GM06990 (cell line): Measurements from ENCODE around the gene LCE4A.

Source experiments
- DNase-seq: peaks from one replicate; pipeline ENCODE4 v3.0.0-alpha.2; 2011; ENCODE audit not compliant: insufficient read length; ENCODE audit errors: extremely low read depth
- H3K27me3 ChIP-seq: replicated peaks from 2 replicates; pipeline ENCODE4 v1.6.0; 2011; ENCODE audit warnings: low read length; ENCODE audit not compliant: control insufficient read depth, insufficient read depth
- H3K36me3 ChIP-seq: 2 replicates; pipeline ENCODE4 v1.5.1; 2011; ENCODE audit warnings: low read length; ENCODE audit not compliant: control insufficient read depth, insufficient read depth
- H3K4me3 ChIP-seq: replicated peaks from 2 replicates; pipeline ENCODE4 v1.5.1; 2011; ENCODE audit warnings: low read depth, mild to moderate bottlenecking, control low read depth, low read length
- TF ChIP-seq, protein P1 (sequence below): IDR thresholded peaks from 2 replicates; pipeline ENCODE4 v1.5.1; 2011; ENCODE audit warnings: low read length, control low read depth, mild to moderate bottlenecking, inconsistent platforms; ENCODE audit not compliant: insufficient read depth, poor library complexity, severe bottlenecking

Gene LCE4A

GRCh38 chr1:152741656-152742055 is 33.7 kb downstream of the LCE4A start:
- H3K36me3 ChIP-seq: no peaks in the 10 kb centered on the region
- H3K4me3 ChIP-seq: no peak overlapping the region
- H3K27me3 ChIP-seq: no peaks in the 10 kb centered on the region
- DNase-seq: no peak
- TF ChIP-seq, protein P1, sequence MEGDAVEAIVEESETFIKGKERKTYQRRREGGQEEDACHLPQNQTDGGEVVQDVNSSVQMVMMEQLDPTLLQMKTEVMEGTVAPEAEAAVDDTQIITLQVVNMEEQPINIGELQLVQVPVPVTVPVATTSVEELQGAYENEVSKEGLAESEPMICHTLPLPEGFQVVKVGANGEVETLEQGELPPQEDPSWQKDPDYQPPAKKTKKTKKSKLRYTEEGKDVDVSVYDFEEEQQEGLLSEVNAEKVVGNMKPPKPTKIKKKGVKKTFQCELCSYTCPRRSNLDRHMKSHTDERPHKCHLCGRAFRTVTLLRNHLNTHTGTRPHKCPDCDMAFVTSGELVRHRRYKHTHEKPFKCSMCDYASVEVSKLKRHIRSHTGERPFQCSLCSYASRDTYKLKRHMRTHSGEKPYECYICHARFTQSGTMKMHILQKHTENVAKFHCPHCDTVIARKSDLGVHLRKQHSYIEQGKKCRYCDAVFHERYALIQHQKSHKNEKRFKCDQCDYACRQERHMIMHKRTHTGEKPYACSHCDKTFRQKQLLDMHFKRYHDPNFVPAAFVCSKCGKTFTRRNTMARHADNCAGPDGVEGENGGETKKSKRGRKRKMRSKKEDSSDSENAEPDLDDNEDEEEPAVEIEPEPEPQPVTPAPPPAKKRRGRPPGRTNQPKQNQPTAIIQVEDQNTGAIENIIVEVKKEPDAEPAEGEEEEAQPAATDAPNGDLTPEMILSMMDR: no peak

GRCh38 chr1:152743371-152744145 is 35.6 kb downstream of the LCE4A start:
- DNase-seq: no peak
- TF ChIP-seq, protein P1: no peak
- H3K27me3 ChIP-seq: no peaks in the 10 kb centered on the region
- H3K4me3 ChIP-seq: no peak overlapping the region
- no peaks in the 10 kb centered on the region for H3K36me3 ChIP-seq

DNA sequence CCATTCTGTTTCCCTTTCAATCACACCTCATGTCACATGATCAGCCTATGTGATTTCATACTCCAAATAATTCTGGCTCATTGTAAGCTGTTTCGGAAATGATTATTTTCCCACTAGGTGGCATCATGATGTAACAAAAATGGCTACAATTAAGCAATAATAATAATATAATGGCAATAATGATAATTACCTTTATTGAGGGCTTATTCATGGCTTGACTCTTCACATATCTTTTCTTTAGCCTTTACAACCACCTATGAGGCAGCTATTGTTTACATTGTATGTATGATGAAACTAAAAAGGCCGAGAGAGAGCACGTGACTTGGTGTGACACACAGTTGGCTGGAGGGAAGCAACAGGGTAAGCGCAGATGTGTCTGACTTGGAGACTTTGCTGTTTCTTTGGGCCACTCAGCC is 37.3 kb downstream of the LCE4A start:
- no peaks in the 10 kb centered on the region for H3K36me3 ChIP-seq
- no peak overlapping the region for H3K4me3 ChIP-seq
- TF ChIP-seq, protein P1: no peak
- no peak for DNase-seq
- no peaks in the 10 kb centered on the region for H3K27me3 ChIP-seq

DNA sequence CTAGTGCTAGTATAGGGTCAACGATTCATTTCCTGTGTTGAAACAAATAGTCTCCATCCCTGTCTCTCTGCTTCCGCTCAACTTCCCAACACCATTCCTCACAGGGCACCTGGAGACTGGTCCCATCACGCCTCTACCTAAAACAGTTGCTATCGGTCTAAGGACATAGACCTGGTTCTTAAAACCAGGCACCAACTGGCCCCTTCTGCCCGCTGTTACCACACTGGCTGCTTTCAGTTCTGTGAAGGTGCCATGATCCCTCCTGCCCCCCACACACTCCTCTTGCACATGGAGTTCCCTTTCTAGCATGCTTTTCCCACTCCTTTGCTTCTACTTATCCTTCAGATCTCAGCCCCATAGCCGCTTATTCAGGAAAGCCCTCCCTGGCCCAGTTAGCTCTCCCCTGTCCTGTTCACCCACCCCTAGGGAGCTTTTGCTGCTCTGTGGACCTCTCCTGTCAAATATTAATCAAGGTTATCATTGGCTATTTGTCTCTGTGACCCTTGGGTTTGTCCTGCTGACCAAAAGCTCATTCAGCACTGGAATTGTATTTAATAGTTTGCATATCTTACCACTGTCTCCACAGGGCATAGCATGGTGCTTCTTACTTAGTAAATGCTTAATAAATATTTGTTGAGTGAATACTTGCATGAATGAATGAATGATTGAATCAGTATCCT is 37.9 kb downstream of the LCE4A start:
- DNase-seq: no peak
- TF ChIP-seq, protein P1: no peak
- Histone ChIP-seq H3K4me3 (no peak overlapping the region), H3K36me3 (no peaks in the 10 kb centered on the region), H3K27me3 (no peaks in the 10 kb centered on the region)

DNA sequence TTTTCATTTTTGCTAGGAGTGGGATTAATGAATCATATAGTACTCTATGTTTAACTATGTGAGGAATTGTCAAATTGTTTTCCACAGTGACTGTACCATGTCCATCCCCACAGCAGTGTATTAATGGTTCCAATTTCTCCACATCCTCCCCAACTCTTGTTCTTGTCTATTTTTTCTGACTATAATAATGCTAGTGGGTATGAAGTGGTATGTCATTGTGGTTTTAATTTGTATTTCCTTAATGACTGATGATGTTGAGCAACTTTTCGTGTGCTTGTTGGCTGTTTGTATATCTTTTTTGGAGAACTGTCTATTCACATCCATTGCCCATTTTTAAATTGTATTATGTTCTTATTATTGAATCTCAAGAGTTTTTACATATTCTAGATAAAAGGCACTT is 39.9 kb downstream of the LCE4A start:
- TF ChIP-seq, protein P1: no peak
- Histone ChIP-seq H3K36me3 (no peaks in the 10 kb centered on the region), H3K4me3 (no peak overlapping the region), H3K27me3 (no peaks in the 10 kb centered on the region)
- no peak for DNase-seq
